Prostate gland (tissue), 2 donors: ENCODE data around the gene DCAF11.

Source experiments
- CTCF ChIP-seq, 4 experiments: fragments of 200-600 bp in 2 of 4; fragments of 450-650 bp in 2 of 4; sonication (generic) in 2 of 4; IDR thresholded peaks; 1 replicate in 3 of 4; 2 replicates in 1 of 4; pipeline ENCODE4 v1.5.1; 2016 to 2019; ENCODE audit warnings: antibody characterized with exemption in 4 of 4, mild to moderate bottlenecking in 2 of 4, moderate library complexity in 2 of 4
- POLR2A ChIP-seq: fragments of 450-650 bp; IDR thresholded peaks from one replicate; pipeline ENCODE4 v1.6.1; 2016; ENCODE audit warnings: antibody characterized with exemption, mild to moderate bottlenecking
- POLR2AphosphoS5 ChIP-seq: sonication (generic); formaldehyde crosslinking; IDR thresholded peaks from one replicate; pipeline ENCODE4 v1.6.1; 2017; ENCODE audit warnings: antibody characterized with exemption

GRCh38 chr14:24064856-24065255, 49.7 kb upstream of the DCAF11 start:
- no peak for TF ChIP-seq POLR2AphosphoS5
- no peak for TF ChIP-seq CTCF (IDR thresholded peaks at IDR 0.05)
- no peak for TF ChIP-seq POLR2A
